Hypothalamus (tissue), 51 donors: ENCODE results near the gene SLC51A.

Experiments
- DNase-seq, 51 donors: peaks; one replicate each; lab custom pipeline; 2025; lab: John Stamatoyannopoulos, UW

SLC51A gene

GRCh38 chr3:196214783-196215441 is 1.4 kb upstream of the SLC51A start:
- no peak for DNase-seq

DNA sequence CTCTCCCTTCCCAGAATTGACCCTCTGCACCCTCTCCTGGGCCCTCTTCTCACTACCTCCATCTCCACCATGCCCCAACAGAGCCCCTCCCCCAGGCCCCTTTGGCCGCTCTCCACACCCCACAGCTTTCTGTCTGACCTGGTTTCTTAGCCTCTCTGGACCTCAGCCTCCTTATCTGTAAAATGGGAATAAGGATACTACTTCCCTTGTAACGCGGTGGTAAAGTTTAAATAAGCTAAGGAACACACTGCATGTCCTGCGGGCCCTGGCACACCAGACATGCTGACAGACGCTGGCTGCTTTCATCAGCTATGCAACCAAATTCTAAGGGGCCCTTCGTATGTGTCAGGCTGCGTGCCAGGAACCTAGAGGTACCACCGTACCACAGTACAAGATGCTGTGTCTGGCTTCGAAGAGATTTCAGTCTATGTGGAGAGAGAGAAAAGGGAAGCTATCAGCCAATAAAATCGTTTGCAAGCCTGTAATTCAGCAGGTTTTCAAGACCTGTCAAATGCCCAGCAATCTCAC is 777 bp upstream of the SLC51A start:
- no peak for DNase-seq

DNA sequence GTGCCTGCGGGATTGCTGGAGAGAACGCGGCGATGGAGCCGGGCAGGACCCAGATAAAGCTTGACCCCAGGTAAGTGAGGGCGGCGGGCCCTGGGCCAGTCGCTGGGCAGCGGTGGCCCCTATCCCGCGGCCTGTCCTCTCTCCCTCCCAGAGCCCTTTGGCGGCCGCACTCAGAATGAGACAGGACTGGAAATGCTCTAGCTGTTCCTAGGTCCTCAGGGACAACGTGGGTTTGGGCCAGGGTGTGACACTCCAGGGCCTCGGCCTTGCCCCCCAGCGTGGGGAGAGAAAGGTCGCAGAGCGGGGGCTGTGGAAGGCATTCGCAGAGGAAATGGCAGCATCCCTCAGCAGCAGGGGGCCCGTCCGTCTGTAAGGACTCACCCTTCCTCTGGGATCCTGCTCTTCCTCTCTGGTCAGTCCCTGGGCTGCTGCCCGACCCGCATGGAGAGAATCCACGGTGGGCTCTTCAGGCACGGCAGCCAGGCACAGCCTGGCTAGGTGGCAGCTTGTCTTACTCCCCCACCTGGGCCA is 412 bp downstream of the SLC51A start:
- DNase-seq: no peak

DNA sequence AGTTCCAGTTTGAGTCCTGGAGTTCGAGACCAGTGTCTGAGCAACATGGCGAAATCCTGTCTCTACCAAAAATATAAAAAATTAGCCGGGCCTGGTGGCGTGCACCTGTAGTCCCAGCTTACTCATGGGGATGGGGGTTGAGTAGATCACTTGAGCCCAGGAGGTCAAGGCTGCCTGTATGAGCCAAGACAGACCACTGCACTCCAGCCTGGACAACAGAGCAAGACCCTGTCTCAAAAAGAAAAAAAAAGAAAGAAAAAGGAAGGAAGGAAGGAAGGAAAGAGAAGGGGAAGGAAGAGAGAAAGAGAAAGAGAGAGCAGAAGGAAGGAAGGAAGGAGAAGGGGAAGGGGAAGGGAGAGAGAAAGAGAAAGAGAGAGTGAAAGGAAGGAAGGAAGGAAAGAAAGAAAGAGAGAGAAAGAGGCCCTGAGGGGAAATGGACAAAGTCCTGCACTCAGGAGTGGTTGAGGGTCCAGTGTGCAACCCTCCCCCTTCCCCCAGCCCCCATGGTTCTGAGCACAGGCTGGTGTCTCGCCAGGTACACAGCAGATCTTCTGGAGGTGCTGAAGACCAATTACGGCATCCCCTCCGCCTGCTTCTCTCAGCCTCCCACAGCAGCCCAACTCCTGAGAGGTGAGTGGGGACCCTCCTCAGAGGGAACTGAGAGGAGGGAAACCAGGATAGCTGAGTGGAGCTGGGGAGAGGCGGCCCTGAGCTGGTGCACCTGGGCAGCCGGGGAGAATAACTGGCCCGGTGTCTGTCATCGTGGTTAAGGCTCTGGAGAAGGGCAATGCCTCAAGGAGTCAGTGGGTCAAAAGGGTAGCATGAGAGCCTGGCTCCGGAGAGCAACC is 1.2 kb downstream of the SLC51A start:
- DNase-seq: no peak

DNA sequence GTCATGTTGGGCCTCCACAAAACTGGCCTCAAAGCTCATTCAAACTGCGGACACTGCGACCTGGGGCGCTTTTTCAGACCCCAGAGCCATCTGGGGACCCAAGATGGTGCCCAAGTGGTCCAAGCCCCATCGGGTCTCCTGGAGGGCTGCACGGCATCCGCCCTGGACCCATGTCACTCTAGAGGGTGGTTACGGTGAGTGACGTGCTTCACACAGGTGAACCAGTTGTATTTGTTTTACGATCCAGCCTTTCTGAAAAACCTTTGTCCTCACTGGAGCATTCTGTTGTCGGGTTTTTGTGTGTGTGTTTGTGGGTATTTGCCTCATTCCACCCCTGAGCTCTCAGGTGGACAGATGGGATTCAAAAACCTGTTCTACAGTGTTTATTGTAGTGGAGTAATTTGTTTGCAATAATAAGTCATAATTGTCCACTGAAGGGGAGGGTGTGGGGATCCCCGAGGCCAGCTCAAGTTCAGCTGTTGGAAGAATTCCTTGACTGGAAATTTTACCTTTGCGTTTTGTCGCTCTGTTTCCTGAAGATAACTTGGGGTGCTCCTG is 1.9 kb downstream of the SLC51A start:
- no peak for DNase-seq

DNA sequence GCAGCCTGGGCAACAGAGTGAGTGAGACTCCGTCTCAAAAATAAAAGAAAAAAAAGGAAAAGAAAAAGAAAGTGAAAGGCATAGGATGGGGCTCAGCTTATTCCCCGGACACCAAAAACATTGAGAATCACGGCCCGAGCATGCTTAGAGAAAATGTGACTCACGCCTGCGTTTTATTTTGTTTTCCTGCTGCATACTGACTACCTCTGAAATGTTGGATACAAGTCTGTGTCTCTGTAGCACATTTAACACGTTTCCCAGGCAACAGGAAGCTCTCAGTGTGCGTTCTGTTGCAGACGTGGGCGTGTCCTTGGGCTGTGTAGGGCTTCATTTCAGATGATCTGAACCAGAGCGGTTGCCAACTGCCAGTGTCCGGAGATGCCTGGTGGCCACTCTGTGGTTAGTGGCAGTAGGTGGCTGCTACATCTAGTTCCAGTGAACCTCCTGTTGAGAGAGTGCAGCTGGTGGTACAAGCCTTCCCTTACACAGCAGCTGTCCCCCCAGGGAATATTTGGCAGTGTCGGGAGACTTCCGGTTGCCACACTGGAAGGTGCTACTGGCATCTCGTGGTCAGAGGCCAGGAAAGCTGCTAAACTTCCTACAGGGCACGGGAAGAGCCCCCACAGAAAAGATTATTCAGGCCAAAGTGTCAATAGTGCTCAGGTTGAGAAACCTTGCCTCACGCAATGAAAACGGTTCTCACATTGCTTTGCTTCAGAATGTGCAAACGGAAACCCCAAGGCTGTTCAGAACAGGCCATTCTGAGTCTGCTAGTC is 3.0 kb downstream of the SLC51A start:
- DNase-seq: peak in 35 of 51 donors; percentile 15 to 72 (median 48)

GRCh38 chr3:196219970-196220311 is 3.6 kb downstream of the SLC51A start:
- no peak for DNase-seq

DNA sequence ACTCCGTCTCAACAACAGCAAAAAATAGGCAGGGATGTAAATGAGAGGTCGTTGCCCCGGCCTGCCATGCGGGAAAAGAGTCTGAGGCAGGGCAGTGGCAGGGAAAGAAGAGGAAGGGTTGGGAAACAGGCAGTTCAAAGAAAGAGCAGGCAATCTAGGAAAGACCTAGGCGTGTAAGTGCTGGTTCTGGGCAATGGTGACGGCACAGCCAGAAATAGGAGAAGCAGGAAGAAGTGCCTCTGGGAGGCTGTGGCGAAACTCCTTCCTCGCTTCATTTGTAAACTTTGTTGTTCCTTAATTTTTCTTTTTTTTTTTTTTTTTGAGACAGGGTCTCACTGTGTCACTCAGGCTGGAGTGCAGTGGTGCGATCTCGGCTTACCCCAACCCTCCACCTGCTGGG is 4.3 kb downstream of the SLC51A start:
- peak in 5 of 51 donors; percentile 8 to 23 (median 15) for DNase-seq

GRCh38 chr3:196220991-196221390 is 4.7 kb downstream of the SLC51A start:
- no peak for DNase-seq

- no peak for DNase-seq
Observed at GRCh38 chr3:196222876-196223595, 6.7 kb downstream of the SLC51A start.

DNA sequence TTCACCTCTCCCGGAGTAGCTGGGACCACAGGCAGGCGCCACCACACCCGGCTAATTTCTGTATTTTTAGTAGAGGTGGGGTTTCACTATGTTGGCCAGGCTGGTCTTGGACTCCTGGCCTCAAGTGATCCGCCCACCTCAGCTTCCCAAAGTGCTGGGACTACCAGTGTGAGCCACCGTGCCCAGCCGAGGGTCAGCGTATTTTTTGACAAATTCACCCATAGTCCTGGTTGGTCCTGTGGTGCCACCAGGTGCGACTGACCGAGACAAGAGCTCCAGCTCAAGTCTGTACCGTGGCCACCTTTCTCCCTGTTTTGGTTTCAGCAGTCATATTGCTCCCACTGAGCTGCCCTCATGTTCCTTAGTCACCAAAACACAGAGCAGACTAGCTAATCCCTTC is 8.8 kb downstream of the SLC51A start:
- no peak for DNase-seq

- DNase-seq: no peak
Observed at GRCh38 chr3:196225763-196226364, 9.5 kb downstream of the SLC51A start.

- no peak for DNase-seq
Observed at GRCh38 chr3:196227121-196227561, 10.8 kb downstream of the SLC51A start.

DNA sequence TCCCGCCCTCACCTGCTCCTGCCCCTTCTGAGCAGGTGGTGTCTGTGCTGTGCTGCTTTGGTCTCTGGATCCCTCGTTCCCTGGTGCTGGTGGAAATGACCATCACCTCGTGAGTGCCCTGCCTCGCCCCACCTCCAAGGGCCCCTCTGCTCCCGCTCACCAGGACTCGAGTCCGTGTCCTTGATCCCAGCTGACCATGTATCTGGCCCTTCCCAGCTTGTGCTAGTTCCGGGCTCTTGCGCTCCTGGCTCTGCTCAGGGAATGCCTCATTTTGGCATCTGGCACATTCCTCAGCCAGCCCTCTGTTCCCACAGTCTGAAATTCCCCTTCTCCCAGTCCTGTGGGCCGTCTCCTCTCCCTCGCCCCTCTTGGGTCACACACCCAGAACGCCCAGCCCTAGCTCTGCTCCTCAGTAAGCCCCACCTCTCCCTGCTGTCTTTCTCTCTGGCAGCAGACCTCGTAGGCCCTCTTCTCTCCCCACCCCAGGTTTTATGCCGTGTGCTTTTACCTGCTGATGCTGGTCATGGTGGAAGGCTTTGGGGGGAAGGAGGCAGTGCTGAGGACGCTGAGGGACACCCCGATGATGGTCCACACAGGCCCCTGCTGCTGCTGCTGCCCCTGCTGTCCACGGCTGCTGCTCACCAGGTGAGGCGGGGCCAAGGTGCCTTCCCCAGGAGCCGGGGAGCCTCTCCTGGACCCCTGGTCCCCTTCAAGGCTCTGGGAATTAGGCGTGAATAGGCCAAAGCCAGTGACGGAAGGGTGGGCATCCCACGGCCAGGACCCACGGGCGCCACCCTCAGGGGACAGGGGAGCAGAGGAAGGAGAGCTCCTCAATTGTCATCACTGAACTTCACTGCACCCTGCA is 11.5 kb downstream of the SLC51A start:
- DNase-seq: no peak

DNA sequence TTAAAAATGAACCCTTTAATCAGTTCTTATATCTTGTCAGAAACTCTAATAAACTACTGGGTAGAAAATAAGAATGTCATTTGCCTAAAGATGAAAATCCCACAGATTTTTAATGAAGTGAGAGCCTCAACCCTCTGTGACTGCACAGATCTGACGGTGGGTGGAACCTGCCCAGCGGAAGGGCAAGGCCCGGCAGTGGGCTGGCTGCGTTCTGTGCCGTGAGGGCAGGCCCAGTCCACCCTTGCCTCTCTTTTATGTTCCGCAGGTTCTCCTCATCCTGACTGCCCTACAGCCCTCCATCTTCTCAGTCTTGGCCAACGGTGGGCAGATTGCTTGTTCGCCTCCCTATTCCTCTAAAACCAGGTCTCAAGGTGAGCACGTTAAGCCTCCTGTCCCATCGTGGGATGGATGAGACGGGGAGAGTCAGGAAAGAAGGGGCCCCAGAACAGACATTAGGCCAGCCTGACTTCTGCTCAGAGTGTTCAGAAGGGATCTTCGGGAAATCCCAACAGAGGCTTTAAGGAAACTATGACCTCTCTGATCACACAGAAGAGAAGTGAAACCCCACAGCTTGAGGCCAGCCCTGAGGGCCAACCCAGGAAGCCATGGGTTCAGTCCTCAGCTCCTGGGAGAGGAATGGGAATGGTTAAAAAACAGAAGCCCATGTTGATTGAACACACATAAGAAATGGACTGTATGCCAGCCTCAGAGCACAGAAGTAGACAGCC is 16.0 kb downstream of the SLC51A start:
- DNase-seq: no peak

DNA sequence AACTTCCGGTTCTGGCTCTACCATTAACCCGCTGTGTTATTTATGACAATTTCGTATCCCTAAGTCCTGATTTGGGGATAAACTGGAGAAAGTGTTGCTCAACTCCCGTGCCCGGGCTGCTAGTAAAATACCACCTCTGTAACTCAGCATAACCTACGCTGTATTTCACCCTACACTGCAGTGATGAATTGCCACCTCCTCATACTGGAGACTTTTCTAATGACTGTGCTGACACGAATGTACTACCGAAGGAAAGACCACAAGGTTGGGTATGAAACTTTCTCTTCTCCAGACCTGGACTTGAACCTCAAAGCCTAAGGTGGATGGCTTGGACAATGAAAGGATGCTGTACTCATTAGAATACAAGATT is 16.5 kb downstream of the SLC51A start:
- no peak for DNase-seq

- no peak for DNase-seq
Observed at GRCh38 chr3:196235452-196236122, 19.3 kb downstream of the SLC51A start.
